ENCODE results near the gene CRADD. TPM values are rescaled to one million over a fixed set of nuclear protein-coding genes. Genes with fewer than 3 reads are reported as not detected.

Gene CRADD
- total and polyA plus RNA-seq, 8 donors = 8.4 to 21.4 (median 10.3) TPM

- intact Hi-C loops (cut with DNase I) = no loop called here
These were observed 267.0 kb downstream of the CRADD start for GRCh38 chr12:93944201-93944600.

More at GRCh38 chr12:93944201-93944600, 267.0 kb downstream of the CRADD start:
- Histone ChIP-seq H3K4me1 (no peaks in the 10 kb centered on the region), H3K27ac (no peak overlapping the region), H3K27me3 (no peaks in the 10 kb centered on the region), H3K9me3 (no peaks in the 10 kb centered on the region), H3K4me3 (no peak overlapping the region), H3K36me3 (no peaks in the 10 kb centered on the region)
- no peak for TF ChIP-seq CTCF (IDR thresholded peaks at IDR 0.05)
- no peak for DNase-seq
- no peak for ATAC-seq

Other genes starting within 250 kb of the CRADD start
- gene UBE2N, start 235.4 kb upstream of the CRADD start, total RNA-seq = 10 to 100 TPM; 82.2 to 99.0 TPM
- 100 to 1,000 TPM; 128 to 154 (median 143) TPM for gene UBE2N, start 235.4 kb upstream of the CRADD start, polyA plus RNA-seq (ENCODE audit: insufficient read length in 6 of 6)
- 10 to 100 TPM; 59.9 to 65.6 TPM for gene MRPL42, start 209.9 kb upstream of the CRADD start, total RNA-seq
- 10 to 100 TPM; 53.2 to 70.8 (median 62.6) TPM for gene MRPL42, start 209.9 kb upstream of the CRADD start, polyA plus RNA-seq (ENCODE audit: insufficient read length in 6 of 6)
- gene SOCS2, start 104.7 kb upstream of the CRADD start, total RNA-seq = 10 to 100 TPM; 15.7 to 30.4 TPM
- gene SOCS2, start 104.7 kb upstream of the CRADD start, polyA plus RNA-seq (ENCODE audit: insufficient read length in 6 of 6) = 10 to 100 TPM; 24.7 to 40.5 (median 33.2) TPM

All from left lung (tissue), 10 donors.